ENCODE data around the gene FAM98B. TPM values are rescaled to one million over a fixed set of nuclear protein-coding genes. Genes with fewer than 3 reads are reported as not detected.

Gene FAM98B
- total and polyA plus RNA-seq, 10 of the 15 experiments (the other 5 are each of a cell fraction or from before 2014, with no cell fraction given), result 1.3 to 36.7 (median 10.9) TPM

DNA sequence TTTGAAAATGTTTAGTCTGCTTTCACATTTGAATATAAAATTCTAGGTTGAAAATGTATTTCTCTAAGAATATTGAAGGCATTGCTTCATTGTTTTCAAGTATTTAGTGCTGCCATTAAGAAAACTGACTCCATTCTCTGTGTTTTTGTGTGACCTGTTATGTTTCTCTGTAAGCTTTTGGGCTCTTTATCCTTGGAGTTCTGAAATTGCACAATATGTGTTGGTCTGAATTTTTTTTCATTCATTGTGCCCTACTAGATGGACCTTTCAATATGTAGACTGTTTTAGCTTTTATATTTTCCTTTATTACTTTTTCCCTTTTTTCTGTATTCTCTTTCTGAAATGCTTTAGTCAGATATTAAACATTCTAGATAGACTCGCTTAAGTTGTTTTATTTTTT is 22.2 kb downstream of the FAM98B start (continued):
- TF ChIP-seq CBX5 (IDR thresholded peaks at IDR 0.05; ENCODE audit: low read depth) (no peak), CREB1 (IDR thresholded peaks at IDR 0.05; ENCODE audit: low read depth) (no peak)
- TF ChIP-seq, protein P1, sequence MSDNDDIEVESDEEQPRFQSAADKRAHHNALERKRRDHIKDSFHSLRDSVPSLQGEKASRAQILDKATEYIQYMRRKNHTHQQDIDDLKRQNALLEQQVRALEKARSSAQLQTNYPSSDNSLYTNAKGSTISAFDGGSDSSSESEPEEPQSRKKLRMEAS (IDR thresholded peaks at IDR 0.05; ENCODE audit: low read depth, low read length), result no peak
- TF ChIP-seq, protein P2, sequence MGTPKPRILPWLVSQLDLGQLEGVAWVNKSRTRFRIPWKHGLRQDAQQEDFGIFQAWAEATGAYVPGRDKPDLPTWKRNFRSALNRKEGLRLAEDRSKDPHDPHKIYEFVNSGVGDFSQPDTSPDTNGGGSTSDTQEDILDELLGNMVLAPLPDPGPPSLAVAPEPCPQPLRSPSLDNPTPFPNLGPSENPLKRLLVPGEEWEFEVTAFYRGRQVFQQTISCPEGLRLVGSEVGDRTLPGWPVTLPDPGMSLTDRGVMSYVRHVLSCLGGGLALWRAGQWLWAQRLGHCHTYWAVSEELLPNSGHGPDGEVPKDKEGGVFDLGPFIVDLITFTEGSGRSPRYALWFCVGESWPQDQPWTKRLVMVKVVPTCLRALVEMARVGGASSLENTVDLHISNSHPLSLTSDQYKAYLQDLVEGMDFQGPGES (IDR thresholded peaks at IDR 0.05), result no peak

DNA sequence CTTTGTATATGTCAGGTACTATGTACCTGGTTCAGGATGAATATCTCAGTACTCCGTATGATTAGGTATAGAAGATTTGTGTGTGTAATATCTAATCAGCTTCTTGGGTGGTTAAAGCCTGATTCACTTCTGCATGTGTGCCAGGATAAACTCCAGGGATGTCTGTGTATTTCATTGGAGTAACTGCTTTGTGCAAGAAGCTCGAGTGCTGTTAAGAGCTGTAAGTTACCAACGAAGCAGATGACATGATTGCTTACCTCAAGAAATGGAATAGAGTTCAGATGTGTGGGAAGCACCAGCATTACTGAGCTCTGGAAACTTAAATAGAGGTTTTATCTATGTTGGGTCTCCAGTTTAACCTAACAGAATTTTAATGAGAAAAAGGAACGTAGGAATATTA is 23.7 kb downstream of the FAM98B start:
- no peak overlapping the region for H2AFZ ChIP-seq (ENCODE audit: control insufficient read depth, low read depth, low read length)
- H3K27me3 ChIP-seq (replicated peaks in 1 of 2; ENCODE audit: control insufficient read depth in 2 of 2, insufficient read depth in 2 of 2, low read length in 1 of 2), result no peaks in the 10 kb centered on the region
- intact Hi-C loops (cut with micrococcal nuclease; ENCODE audit: unreplicated experiment), result no loop called here
- peaks cover 3 to 26% of the 10 kb centered on the region in 2 experiments; a peak in 3 of 4 replicates for H3K36me3 ChIP-seq (ENCODE audit: control insufficient read depth in 2 of 2, insufficient read depth in 2 of 2, low read length in 1 of 2)
- no peak overlapping the region for H3K27ac ChIP-seq (ENCODE audit: control insufficient read depth, insufficient read depth)
- POLR2A ChIA-PET, result interaction anchor here (2.4 kb wide), 1 partner anchor 213 kb away, joined by 8 read pairs; no protein-coding TSS in a partner anchor
- no peaks in the 10 kb centered on the region for H4K20me1 ChIP-seq (ENCODE audit: control insufficient read depth, insufficient read depth)
- no peak overlapping the region for H3K4me2 ChIP-seq (ENCODE audit: control insufficient read depth, insufficient read depth)
- H3K9ac ChIP-seq (ENCODE audit: control insufficient read depth, insufficient read depth, low read length), result no peak overlapping the region
- SMC1A ChIA-PET (ENCODE audit: uncharacterized antibody, unreplicated experiment), result interaction anchor here (0.7 to 7.2 kb wide), 12 partner anchors 8 to 222 kb away, joined by 3 to 138 read pairs (median 6); no protein-coding TSS in a partner anchor
- RAD21 ChIA-PET (ENCODE audit: unreplicated experiment), result interaction anchor here (0.9 to 7.2 kb wide), 8 partner anchors 17 to 221 kb away, joined by 3 to 148 read pairs (median 4); no protein-coding TSS in a partner anchor
- no peaks in the 10 kb centered on the region for H3K79me2 ChIP-seq (ENCODE audit: control insufficient read depth, insufficient read depth, low read length)
- H3K9me3 ChIP-seq (replicated peaks; ENCODE audit: control insufficient read depth, insufficient read depth, low read length), result no peaks in the 10 kb centered on the region
- ATAC-seq (no peak), FAIRE-seq (no peak), DNase-seq (ENCODE audit: low read depth, low spot score) (no peak)
- BruUV-seq (replicated peaks), result no TSS peak
- no peak overlapping the region for H3K4me3 ChIP-seq
- in situ Hi-C loops (cut with MboI), result no loop called here
- 99% methylated on average over 4 of the region's 4 CpGs for WGBS (ENCODE audit: insufficient coverage, insufficient replicate concordance, low lambda C conversion rate, missing lambda C conversion rate)
- H3K4me1 ChIP-seq (ENCODE audit: control insufficient read depth, insufficient read depth, low read length), result no peaks in the 10 kb centered on the region
- CTCF ChIA-PET, result interaction anchor here (0.7 to 7.2 kb wide), 7 partner anchors 8 to 221 kb away, joined by 3 to 219 read pairs (median 5); no protein-coding TSS in a partner anchor
- TF ChIP-seq MEF2B (IDR thresholded peaks at IDR 0.05; ENCODE audit: partially characterized antibody, poor library complexity, severe bottlenecking), result no peak
- TF ChIP-seq GATAD2B (conservative IDR thresholded peaks at IDR 0.05; ENCODE audit: low read depth), result no peak
- TF ChIP-seq NR2F1 (conservative IDR thresholded peaks at IDR 0.05), result no peak
- TF ChIP-seq SPI1 (IDR thresholded peaks at IDR 0.05; ENCODE audit: borderline replicate concordance, insufficient read depth, low read depth, low read length), result no peak
- TF ChIP-seq HDAC2 (IDR thresholded peaks at IDR 0.05), result no peak
- TF ChIP-seq KAT2A (conservative IDR thresholded peaks at IDR 0.05; ENCODE audit: control insufficient read depth, low read depth, low read length), result no peak
- no peak for TF ChIP-seq ASH2L (IDR thresholded peaks at IDR 0.05; ENCODE audit: borderline replicate concordance, low read depth)
- no peak for TF ChIP-seq TAF1 (IDR thresholded peaks at IDR 0.05; ENCODE audit: borderline replicate concordance, low read depth, low read length)
- no peak for TF ChIP-seq ZNF217 (IDR thresholded peaks at IDR 0.05)
- TF ChIP-seq, protein P3, sequence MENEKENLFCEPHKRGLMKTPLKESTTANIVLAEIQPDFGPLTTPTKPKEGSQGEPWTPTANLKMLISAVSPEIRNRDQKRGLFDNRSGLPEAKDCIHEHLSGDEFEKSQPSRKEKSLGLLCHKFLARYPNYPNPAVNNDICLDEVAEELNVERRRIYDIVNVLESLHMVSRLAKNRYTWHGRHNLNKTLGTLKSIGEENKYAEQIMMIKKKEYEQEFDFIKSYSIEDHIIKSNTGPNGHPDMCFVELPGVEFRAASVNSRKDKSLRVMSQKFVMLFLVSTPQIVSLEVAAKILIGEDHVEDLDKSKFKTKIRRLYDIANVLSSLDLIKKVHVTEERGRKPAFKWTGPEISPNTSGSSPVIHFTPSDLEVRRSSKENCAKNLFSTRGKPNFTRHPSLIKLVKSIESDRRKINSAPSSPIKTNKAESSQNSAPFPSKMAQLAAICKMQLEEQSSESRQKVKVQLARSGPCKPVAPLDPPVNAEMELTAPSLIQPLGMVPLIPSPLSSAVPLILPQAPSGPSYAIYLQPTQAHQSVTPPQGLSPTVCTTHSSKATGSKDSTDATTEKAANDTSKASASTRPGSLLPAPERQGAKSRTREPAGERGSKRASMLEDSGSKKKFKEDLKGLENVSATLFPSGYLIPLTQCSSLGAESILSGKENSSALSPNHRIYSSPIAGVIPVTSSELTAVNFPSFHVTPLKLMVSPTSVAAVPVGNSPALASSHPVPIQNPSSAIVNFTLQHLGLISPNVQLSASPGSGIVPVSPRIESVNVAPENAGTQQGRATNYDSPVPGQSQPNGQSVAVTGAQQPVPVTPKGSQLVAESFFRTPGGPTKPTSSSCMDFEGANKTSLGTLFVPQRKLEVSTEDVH (IDR thresholded peaks at IDR 0.05; ENCODE audit: low read depth, partially characterized antibody), result no peak
- TF ChIP-seq JUNB (IDR thresholded peaks at IDR 0.05), result no peak
- TF ChIP-seq RFX5 (IDR thresholded peaks at IDR 0.05; ENCODE audit: low read depth, low read length), result no peak
- TF ChIP-seq, protein P4, sequence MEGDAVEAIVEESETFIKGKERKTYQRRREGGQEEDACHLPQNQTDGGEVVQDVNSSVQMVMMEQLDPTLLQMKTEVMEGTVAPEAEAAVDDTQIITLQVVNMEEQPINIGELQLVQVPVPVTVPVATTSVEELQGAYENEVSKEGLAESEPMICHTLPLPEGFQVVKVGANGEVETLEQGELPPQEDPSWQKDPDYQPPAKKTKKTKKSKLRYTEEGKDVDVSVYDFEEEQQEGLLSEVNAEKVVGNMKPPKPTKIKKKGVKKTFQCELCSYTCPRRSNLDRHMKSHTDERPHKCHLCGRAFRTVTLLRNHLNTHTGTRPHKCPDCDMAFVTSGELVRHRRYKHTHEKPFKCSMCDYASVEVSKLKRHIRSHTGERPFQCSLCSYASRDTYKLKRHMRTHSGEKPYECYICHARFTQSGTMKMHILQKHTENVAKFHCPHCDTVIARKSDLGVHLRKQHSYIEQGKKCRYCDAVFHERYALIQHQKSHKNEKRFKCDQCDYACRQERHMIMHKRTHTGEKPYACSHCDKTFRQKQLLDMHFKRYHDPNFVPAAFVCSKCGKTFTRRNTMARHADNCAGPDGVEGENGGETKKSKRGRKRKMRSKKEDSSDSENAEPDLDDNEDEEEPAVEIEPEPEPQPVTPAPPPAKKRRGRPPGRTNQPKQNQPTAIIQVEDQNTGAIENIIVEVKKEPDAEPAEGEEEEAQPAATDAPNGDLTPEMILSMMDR (IDR thresholded peaks at IDR 0.05 in 2 of 3, conservative IDR thresholded peaks at IDR 0.05 in 1 of 3; ENCODE audit: control insufficient read depth in 2 of 3, extremely low read depth in 1 of 3, insufficient read depth in 1 of 3, low read depth in 3 of 3, low read length in 3 of 3), result no peak
- no peak for TF ChIP-seq POLR2AphosphoS5 (IDR thresholded peaks at IDR 0.05; ENCODE audit: low read length)

All from GM12878 (cell line).